Cardiac muscle cell (in vitro differentiated cells and primary cell): ENCODE measurements around the gene PTTG1IP. TPM values are rescaled to one million over a fixed set of nuclear protein-coding genes. Genes with fewer than 3 reads are reported as not detected.

Experiments used
- DNase-seq, 2 donors: peaks; one replicate each; pipeline versions ENCODE4 v3.0.0 to v3.0.0-alpha.2; 2010 to 2017; ENCODE audit warnings: low read depth in 1 of 2, low spot score in 1 of 2
- H3K27ac ChIP-seq: fragments of 200-600 bp; sonication (generic); 2 replicates; pipeline ENCODE4 v1.5.1; 2016
- H3K27me3 ChIP-seq: fragments of 200-600 bp; sonication (generic); 2 replicates; pipeline ENCODE4 v1.6.0; 2016; ENCODE audit warnings: control low read depth
- H3K36me3 ChIP-seq: fragments of 200-600 bp; sonication (generic); 2 replicates; pipeline ENCODE4 v1.5.1; 2016; ENCODE audit warnings: control low read depth
- H3K4me1 ChIP-seq: fragments of 200-600 bp; sonication (generic); 2 replicates; pipeline ENCODE4 v1.8.1; 2017; ENCODE audit warnings: low read depth, mild to moderate bottlenecking, mixed run types
- H3K4me3 ChIP-seq: fragments of 200-600 bp; sonication (generic); 2 replicates; pipeline ENCODE4 v1.5.1; 2016; ENCODE audit warnings: mild to moderate bottlenecking
- H3K9me3 ChIP-seq: fragments of 200-600 bp; sonication (generic); 2 replicates; pipeline ENCODE4 v1.5.1; 2017; ENCODE audit warnings: low read depth, mild to moderate bottlenecking, control low read depth
- polyA plus RNA-seq: library from polyadenylated mRNA; unstranded; fragments of >200 nt; fragmentation: Nextera tagmentation; extraction: Ambion mirVana; gene quantifications from 2 replicates; pipeline ENCODE4 v1.2.1, GENCODE V29; 2016
- total RNA-seq: library from RNA; depleted of rRNA; stranded (reverse); fragments of >200 nt; gene quantifications from 2 replicates; pipeline ENCODE4 v1.2.3, GENCODE V29; 2016
- TF ChIP-seq, protein P1 (sequence below): IDR thresholded peaks from 2 replicates; pipeline ENCODE4 v1.5.1; 2012; ENCODE audit warnings: low read depth, mild to moderate bottlenecking, low read length

The PTTG1IP gene
- total and polyA plus RNA-seq, 2 experiments from 2014 or later, result 204 to 253 TPM

DNA sequence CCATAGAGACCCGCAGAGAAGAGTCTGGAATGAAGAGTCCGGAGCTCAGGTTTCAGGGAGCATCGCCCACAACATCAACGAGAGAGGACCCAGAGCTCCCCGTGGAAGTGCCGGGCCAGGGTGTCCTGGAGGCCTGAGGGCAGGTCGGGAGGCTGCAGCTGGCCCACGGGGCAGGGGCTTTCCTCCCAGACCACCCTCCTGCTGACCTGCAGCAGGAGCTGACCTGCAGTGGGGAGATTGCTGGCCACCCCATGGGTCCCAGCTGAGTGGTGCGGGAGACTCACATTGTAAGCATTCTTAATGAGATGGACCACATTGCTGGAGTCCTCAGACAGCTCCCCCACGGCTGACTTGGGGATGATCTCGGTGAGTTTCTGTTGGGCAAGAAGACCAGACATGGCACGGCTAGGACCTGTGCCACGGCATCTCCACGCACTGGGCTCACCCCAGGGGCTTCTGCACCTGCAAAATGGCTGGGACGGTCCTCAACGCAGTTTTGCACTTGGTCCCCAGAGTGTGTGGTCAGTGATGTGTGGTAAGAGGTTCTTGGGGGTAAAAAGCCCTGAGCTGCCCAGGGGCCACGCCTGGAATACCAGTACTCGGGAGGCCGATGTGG, 21.3 kb upstream of the PTTG1IP start:
- H3K27ac ChIP-seq, result no peak overlapping the region
- H3K4me3 ChIP-seq, result no peak overlapping the region
- H3K36me3 ChIP-seq, result no peaks in the 10 kb centered on the region
- TF ChIP-seq, protein P1, sequence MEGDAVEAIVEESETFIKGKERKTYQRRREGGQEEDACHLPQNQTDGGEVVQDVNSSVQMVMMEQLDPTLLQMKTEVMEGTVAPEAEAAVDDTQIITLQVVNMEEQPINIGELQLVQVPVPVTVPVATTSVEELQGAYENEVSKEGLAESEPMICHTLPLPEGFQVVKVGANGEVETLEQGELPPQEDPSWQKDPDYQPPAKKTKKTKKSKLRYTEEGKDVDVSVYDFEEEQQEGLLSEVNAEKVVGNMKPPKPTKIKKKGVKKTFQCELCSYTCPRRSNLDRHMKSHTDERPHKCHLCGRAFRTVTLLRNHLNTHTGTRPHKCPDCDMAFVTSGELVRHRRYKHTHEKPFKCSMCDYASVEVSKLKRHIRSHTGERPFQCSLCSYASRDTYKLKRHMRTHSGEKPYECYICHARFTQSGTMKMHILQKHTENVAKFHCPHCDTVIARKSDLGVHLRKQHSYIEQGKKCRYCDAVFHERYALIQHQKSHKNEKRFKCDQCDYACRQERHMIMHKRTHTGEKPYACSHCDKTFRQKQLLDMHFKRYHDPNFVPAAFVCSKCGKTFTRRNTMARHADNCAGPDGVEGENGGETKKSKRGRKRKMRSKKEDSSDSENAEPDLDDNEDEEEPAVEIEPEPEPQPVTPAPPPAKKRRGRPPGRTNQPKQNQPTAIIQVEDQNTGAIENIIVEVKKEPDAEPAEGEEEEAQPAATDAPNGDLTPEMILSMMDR, result no peak
- no peak for DNase-seq
- H3K9me3 ChIP-seq, result no peaks in the 10 kb centered on the region
- H3K4me1 ChIP-seq, result no peaks in the 10 kb centered on the region
- H3K27me3 ChIP-seq, result no peaks in the 10 kb centered on the region

DNA sequence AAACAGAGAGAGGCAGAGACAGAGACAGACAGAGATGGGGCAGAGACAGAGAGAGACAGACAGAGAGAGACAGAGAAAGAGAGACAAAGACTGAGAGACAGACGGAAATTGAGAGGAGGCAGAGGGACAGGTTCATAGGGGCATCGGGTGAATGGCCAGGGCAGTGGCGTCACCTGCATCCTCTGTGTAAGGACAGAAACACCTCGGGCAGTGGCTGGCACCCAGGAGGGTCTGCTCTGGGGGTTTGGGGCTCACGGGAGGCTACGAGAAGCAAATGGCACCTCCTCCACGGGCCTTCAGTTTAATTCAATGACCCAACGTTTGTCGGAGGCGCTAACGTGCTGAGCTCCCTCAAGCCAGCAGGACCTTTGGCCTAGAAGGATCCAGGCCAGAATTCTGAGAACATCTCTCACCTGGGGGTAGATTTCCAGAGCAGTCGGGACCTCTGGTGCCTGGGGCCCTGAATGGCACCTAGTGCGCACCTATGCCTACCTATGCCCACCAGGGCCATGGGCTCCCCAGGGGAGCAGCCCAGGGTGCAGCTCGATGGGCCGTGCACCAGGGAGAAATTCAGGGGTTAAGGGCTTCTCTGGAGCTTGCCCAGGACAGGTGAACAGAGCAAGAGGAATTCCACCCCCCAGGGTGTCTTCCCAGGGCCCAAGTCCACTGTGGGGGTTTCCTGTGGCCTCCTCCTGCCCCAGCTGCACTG, 20.6 kb upstream of the PTTG1IP start:
- H3K27me3 ChIP-seq, result no peaks in the 10 kb centered on the region
- no peak overlapping the region for H3K27ac ChIP-seq
- TF ChIP-seq, protein P1, result no peak
- no peaks in the 10 kb centered on the region for H3K4me1 ChIP-seq
- no peak overlapping the region for H3K4me3 ChIP-seq
- no peaks in the 10 kb centered on the region for H3K9me3 ChIP-seq
- DNase-seq, result no peak
- H3K36me3 ChIP-seq, result no peaks in the 10 kb centered on the region

DNA sequence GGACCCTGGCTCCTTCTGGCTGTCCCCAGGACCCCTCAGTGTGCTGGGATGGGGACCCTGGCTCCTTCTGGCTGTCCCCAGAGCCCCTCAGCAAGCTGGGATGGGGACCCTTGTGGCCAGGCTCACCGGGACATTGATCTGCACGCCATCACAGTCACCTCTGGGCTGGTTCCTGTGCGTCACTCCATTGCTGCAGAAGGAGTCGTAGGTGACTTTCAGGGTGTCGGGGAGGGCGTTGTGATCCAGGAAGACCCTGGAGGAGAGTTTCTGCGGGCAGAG, 19.7 kb upstream of the PTTG1IP start:
- Histone ChIP-seq H3K4me3 (no peak overlapping the region), H3K27ac (no peak overlapping the region), H3K9me3 (no peaks in the 10 kb centered on the region), H3K36me3 (no peaks in the 10 kb centered on the region), H3K4me1 (no peaks in the 10 kb centered on the region), H3K27me3 (no peaks in the 10 kb centered on the region)
- DNase-seq, result no peak
- TF ChIP-seq, protein P1, result no peak

DNA sequence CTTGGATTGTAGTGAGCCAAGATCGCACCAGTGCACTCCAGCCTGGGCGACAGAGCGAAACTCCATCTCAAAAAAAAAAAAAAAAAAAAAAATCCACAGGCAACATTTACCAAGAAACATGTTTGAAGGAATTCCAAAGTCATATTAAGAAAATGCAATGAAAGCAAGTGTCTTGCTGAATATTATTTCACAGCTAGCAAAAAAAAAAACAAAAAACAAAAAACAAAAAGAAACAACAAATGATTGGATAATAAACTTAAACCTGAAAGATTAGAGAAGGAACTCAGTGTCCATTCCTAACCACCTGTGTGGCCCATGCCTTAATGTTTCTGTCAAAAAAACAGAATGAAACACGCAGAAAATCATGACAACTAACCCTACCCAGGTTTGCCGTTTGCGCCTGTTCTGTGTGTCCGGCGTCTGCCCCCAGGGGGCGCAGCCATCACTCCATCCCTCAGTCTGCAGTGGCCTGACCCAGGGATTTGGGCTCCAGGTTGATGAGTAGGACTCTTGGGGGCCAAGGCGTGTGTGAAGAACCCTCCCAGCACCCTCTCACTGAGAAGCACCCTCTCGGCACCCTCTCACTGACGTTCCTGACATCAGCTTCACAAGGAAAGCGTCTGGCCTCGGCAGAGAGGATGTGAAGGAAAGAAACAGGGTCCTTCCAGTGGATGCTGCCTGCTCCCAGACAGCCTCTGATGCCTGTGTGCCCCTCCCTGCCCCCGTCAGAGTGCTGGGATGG, 19.2 kb upstream of the PTTG1IP start:
- Histone ChIP-seq H3K9me3 (no peaks in the 10 kb centered on the region), H3K27me3 (no peaks in the 10 kb centered on the region), H3K36me3 (no peaks in the 10 kb centered on the region), H3K4me1 (no peaks in the 10 kb centered on the region), H3K27ac (no peak overlapping the region), H3K4me3 (no peak overlapping the region)
- TF ChIP-seq, protein P1, result peak; percentile 98
- peak; percentile 62 to 65 for DNase-seq

DNA sequence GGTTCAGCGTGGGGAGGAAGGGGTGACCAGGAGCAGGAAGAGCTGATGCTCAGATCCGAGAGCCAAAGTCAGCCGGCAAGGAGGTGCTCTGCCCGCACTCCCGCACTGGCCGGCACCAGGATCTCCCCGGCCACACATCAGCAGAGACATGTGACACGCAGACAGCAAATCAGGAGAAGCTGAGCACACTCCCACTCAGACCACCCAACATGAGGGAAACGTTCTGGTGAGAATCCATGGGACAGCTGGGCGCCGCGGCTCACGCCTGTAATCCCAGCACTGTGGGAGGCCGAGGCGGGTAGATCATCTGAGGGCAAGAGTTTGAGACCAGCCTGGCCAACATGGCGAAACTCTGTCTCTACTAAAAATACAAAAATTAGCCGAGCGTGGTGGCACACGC, 18.6 kb upstream of the PTTG1IP start:
- Histone ChIP-seq H3K36me3 (no peaks in the 10 kb centered on the region), H3K4me1 (no peaks in the 10 kb centered on the region), H3K27ac (no peak overlapping the region), H3K27me3 (no peaks in the 10 kb centered on the region), H3K4me3 (no peak overlapping the region), H3K9me3 (no peaks in the 10 kb centered on the region)
- DNase-seq, result peak in 1 of 2 donors; percentile 29
- TF ChIP-seq, protein P1, result no peak
